Measurements from ENCODE around the gene ANKRD23. TPM values are rescaled to one million over a fixed set of nuclear protein-coding genes. Genes with fewer than 3 reads are reported as not detected.

ANKRD23 gene
- total RNA-seq, 1 donor from 2014 or later, result 5.7 TPM

DNA sequence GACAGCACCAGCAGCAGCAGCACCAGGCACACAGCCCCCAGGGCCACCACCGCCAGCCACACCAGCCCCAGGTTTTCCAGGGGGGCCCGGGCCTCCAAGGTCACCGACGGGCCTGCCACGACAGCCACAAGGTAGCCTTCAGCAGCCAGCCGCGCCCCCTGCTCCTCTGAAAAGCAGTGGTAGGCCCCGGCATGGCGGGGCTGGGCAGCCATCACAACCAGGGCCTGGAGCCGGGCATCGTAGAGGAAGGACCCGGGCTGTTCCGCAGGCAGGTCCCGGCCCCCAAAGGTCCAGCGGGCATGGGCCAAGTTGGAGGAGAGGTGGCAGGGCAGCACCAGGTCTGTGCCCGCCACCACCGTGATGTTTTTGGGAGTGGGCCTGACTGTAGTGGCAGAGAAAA, 17.3 kb upstream of the ANKRD23 start:
- no peak for TF ChIP-seq CTCF (IDR thresholded peaks at IDR 0.05)
- no peak overlapping the region for H3K27ac Mint-ChIP-seq (ENCODE audit: unreplicated experiment)
- H3K9me3 Mint-ChIP-seq (ENCODE audit: unreplicated experiment), result no peaks in the 10 kb centered on the region
- H3K4me3 Mint-ChIP-seq (ENCODE audit: unreplicated experiment), result no peak overlapping the region
- H3K36me3 Mint-ChIP-seq (ENCODE audit: unreplicated experiment), result peaks cover 14% of the 10 kb centered on the region
- no peaks in the 10 kb centered on the region for H3K27me3 Mint-ChIP-seq (ENCODE audit: unreplicated experiment)
- peaks cover 35% of the 10 kb centered on the region for H3K4me1 Mint-ChIP-seq (ENCODE audit: unreplicated experiment)
- DNase-seq (ENCODE audit: extremely low spot score, unreplicated experiment), result no peak

DNA sequence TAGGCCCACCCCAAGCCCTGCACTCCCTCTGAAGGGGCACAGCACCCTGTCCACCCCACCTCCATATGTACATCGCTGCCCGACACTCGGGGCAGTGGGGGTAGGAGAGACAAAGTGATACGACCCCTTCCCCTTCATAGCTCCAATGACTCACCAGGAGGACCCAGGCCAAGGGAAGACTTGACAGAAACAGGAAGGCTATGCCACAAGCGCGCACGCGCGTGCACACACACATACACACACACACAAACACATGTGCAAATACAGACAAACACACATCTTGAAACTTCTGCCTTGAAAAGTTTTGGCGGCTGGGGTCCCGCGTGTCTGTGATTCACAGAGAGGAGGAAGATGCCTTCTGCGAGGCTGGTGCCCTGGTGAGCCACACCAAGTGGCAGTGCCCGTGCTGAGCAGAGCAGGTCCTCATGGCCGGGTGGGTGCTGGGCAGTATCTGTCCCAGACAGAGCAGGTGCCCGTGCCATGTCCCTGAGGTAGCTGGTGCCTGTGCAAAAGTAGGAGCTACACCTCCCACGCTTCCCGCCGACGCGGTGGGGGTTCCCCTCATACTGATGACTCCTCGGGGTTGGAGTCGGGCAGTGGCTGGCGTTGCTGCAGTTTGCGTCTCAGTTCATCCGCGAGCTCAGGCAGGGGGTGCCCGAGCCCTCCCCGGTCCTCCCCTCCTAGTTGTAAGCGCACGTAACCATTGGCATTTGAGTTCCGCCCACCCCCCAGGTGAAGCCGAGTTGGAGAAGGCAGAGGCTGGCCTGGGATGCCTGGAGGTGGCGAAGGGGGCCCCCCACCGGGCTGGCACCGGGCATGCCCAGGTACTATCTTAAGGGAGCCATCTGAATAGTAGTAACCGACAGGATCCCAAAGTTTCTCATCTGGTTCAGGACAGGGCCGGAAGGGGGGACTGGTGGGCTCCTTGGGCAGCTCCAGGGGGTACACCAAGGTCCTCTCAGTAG, 16.5 kb upstream of the ANKRD23 start:
- no peak for DNase-seq (ENCODE audit: extremely low spot score, unreplicated experiment)
- Mint-ChIP-seq H3K36me3 (ENCODE audit: unreplicated experiment) (peaks cover 9% of the 10 kb centered on the region), H3K4me3 (ENCODE audit: unreplicated experiment) (no peak overlapping the region), H3K27me3 (ENCODE audit: unreplicated experiment) (no peaks in the 10 kb centered on the region), H3K4me1 (ENCODE audit: unreplicated experiment) (peaks cover 32% of the 10 kb centered on the region), H3K9me3 (ENCODE audit: unreplicated experiment) (no peaks in the 10 kb centered on the region), H3K27ac (ENCODE audit: unreplicated experiment) (no peak overlapping the region)
- no peak for TF ChIP-seq CTCF (IDR thresholded peaks at IDR 0.05)

GRCh38 chr2:96859681-96860064, 15.9 kb upstream of the ANKRD23 start:
- Mint-ChIP-seq H3K27ac (ENCODE audit: unreplicated experiment) (peak overlapping the region; percentile 82), H3K4me1 (ENCODE audit: unreplicated experiment) (peaks cover 35% of the 10 kb centered on the region), H3K36me3 (ENCODE audit: unreplicated experiment) (peaks cover 9% of the 10 kb centered on the region), H3K4me3 (ENCODE audit: unreplicated experiment) (no peak overlapping the region), H3K9me3 (ENCODE audit: unreplicated experiment) (no peaks in the 10 kb centered on the region), H3K27me3 (ENCODE audit: unreplicated experiment) (no peaks in the 10 kb centered on the region)
- TF ChIP-seq CTCF (IDR thresholded peaks at IDR 0.05), result no peak
- no peak for DNase-seq (ENCODE audit: extremely low spot score, unreplicated experiment)

DNA sequence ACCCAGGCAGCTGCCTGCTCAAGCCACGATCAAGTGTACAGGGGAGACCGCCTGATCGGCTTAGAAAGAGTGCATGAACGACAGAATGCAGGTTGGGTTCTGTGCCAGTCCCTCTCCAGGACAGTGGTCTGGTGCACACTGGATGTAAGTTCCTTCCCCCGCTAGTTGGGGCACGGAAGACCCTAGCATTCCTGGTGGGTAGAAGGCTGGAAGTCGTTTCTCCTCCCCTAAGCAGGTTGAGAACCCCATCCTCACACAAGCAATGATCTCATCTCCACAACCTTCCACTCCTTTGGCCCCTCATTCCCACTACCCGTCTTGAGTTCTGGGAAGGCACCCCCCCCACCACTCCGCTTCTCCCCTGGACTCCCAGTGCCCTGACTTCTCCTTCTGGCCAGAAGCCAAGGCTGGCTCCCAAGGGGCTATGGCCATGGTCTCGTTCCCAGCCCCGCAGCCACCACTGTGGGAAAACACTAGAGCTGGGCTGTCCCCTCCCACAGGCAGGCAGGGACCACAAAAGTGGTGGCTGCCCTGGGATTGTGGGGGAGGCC, 15.4 kb upstream of the ANKRD23 start:
- TF ChIP-seq CTCF (IDR thresholded peaks at IDR 0.05), result no peak
- Mint-ChIP-seq H3K4me3 (ENCODE audit: unreplicated experiment) (peak overlapping the region; percentile 78), H3K27me3 (ENCODE audit: unreplicated experiment) (no peaks in the 10 kb centered on the region), H3K9me3 (ENCODE audit: unreplicated experiment) (no peaks in the 10 kb centered on the region), H3K27ac (ENCODE audit: unreplicated experiment) (peak overlapping the region; percentile 82), H3K36me3 (ENCODE audit: unreplicated experiment) (peaks cover 7% of the 10 kb centered on the region), H3K4me1 (ENCODE audit: unreplicated experiment) (peaks cover 35% of the 10 kb centered on the region)
- no peak for DNase-seq (ENCODE audit: extremely low spot score, unreplicated experiment)

GRCh38 chr2:96857667-96858372, 14.0 kb upstream of the ANKRD23 start, which contains the start of gene ANKRD39:
ANKRD39 (minus strand) TSS chr2:96858016; CDS start chr2:96857987, 29 bp downstream.
- peak; percentile 82 for TF ChIP-seq CTCF (IDR thresholded peaks at IDR 0.05)
- Mint-ChIP-seq H3K27me3 (ENCODE audit: unreplicated experiment) (no peaks in the 10 kb centered on the region), H3K4me1 (ENCODE audit: unreplicated experiment) (peaks cover 35% of the 10 kb centered on the region), H3K27ac (ENCODE audit: unreplicated experiment) (peak within 1 kb of the TSS; percentile 82), H3K9me3 (ENCODE audit: unreplicated experiment) (no peaks in the 10 kb centered on the region), H3K4me3 (ENCODE audit: unreplicated experiment) (peak within 1 kb of the TSS; percentile 83), H3K36me3 (ENCODE audit: unreplicated experiment) (peaks cover 8% of the 10 kb centered on the region)
- DNase-seq (ENCODE audit: extremely low spot score, unreplicated experiment), result peak; percentile 100
